ENCODE data around the gene RGS17. TPM values are rescaled to one million over a fixed set of nuclear protein-coding genes. Genes with fewer than 3 reads are reported as not detected.

Gene RGS17
- total RNA-seq, 1 experiment from 2014 or later = 3.2 TPM

DNA sequence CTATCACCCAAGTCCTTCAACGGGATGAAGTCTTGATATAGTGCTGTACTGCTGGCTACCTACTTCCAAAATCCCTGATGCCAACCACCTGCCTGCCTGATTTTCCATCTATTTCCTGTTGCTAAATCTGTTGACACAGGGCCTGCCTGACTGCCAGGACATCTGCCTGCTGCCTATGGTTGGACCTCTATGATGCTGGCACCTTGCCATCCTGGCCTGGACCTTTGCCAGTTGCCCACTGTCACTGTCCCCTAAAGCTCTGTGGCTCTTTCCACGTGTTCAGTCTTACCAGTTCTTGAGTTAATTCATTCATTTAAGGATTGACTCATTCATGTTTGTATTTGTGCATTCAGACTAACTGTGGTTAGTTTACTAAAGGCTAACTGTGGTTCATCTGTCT lies 9.2 kb upstream of the RGS17 start:
- H3K27me3 Mint-ChIP-seq (ENCODE audit: low read depth) = no peaks in the 10 kb centered on the region
- no peak overlapping the region for H2BK5ac ChIP-seq (ENCODE audit: insufficient read length, low read length)
- H3K4me1 ChIP-seq (ENCODE audit: insufficient read depth, low read length) = no peaks in the 10 kb centered on the region; the same call in 1 of the 2 replicates
- no peak overlapping the region for H3K27ac Mint-ChIP-seq
- no peak overlapping the region for H2AK5ac ChIP-seq (ENCODE audit: insufficient read length, low read length)
- no peak overlapping the region for H2BK12ac ChIP-seq (ENCODE audit: insufficient read length, low read depth, low read length)
- no peaks in the 10 kb centered on the region for H3K9me3 Mint-ChIP-seq
- H4K20me1 ChIP-seq (ENCODE audit: control insufficient read depth, insufficient read depth, insufficient read length) = no peaks in the 10 kb centered on the region
- no peak overlapping the region for H3K4me3 Mint-ChIP-seq
- no peak overlapping the region for H2BK20ac ChIP-seq (ENCODE audit: low read depth, low read length, poor library complexity, severe bottlenecking)
- no peaks in the 10 kb centered on the region; a peak in 2 of 4 replicates for H3K4me1 Mint-ChIP-seq
- TF ChIP-seq, protein P1, sequence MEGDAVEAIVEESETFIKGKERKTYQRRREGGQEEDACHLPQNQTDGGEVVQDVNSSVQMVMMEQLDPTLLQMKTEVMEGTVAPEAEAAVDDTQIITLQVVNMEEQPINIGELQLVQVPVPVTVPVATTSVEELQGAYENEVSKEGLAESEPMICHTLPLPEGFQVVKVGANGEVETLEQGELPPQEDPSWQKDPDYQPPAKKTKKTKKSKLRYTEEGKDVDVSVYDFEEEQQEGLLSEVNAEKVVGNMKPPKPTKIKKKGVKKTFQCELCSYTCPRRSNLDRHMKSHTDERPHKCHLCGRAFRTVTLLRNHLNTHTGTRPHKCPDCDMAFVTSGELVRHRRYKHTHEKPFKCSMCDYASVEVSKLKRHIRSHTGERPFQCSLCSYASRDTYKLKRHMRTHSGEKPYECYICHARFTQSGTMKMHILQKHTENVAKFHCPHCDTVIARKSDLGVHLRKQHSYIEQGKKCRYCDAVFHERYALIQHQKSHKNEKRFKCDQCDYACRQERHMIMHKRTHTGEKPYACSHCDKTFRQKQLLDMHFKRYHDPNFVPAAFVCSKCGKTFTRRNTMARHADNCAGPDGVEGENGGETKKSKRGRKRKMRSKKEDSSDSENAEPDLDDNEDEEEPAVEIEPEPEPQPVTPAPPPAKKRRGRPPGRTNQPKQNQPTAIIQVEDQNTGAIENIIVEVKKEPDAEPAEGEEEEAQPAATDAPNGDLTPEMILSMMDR (conservative IDR thresholded peaks at IDR 0.05) = no peak
- WGBS (ENCODE audit: extremely low coverage, insufficient read length, low lambda C conversion rate) = no CpG with 5 or more reads among the region's 2 CpGs
- no peaks in the 10 kb centered on the region for H3K23me2 ChIP-seq (ENCODE audit: insufficient read length, low read depth, low read length, poor library complexity, severe bottlenecking)
- H3K9ac ChIP-seq (ENCODE audit: extremely low read depth, insufficient read length, low read length) = no peak overlapping the region
- no peaks in the 10 kb centered on the region for H3K36me3 Mint-ChIP-seq (ENCODE audit: insufficient read depth in 1 of 3, low read depth in 3 of 3)
- no peak overlapping the region for H2BK120ac ChIP-seq (ENCODE audit: low read depth, low read length, poor library complexity, severe bottlenecking)
- no peak overlapping the region for H3T11ph ChIP-seq (ENCODE audit: low read length)
- H3K27me3 ChIP-seq (ENCODE audit: insufficient read depth, low read length) = no peaks in the 10 kb centered on the region
- no peak overlapping the region for H2AFZ ChIP-seq (ENCODE audit: low read length)
- H3K4me2 ChIP-seq (ENCODE audit: insufficient read depth, insufficient read length, low read length) = no peak overlapping the region
- no peak overlapping the region for H4K5ac ChIP-seq (ENCODE audit: insufficient read length, low read depth, low read length)
- no peak overlapping the region for H4K91ac ChIP-seq (ENCODE audit: insufficient read length, low read depth, low read length)
- no peak overlapping the region for H3K4ac ChIP-seq (ENCODE audit: low read depth, low read length)
- H3K14ac ChIP-seq (ENCODE audit: insufficient read depth, low read length) = no peak overlapping the region
- H3K18ac ChIP-seq (ENCODE audit: insufficient read length, low read depth, low read length) = no peak overlapping the region
- no peaks in the 10 kb centered on the region for H3K79me2 ChIP-seq (ENCODE audit: insufficient read depth, low read length)
- no peak overlapping the region for H4K8ac ChIP-seq (replicated peaks; ENCODE audit: insufficient read length, low read depth, low read length)
- no peak overlapping the region for H2BK15ac ChIP-seq (ENCODE audit: low read depth, low read length)
- H3K9me3 ChIP-seq (ENCODE audit: control insufficient read depth, low read depth, low read length) = no peaks in the 10 kb centered on the region
- no peaks in the 10 kb centered on the region for H3K79me1 ChIP-seq (ENCODE audit: insufficient read depth, low read depth, low read length, poor library complexity, severe bottlenecking)
- H3K27ac ChIP-seq (ENCODE audit: insufficient read length, low read depth, low read length) = no peak overlapping the region
- no peak overlapping the region for H3K23ac ChIP-seq (ENCODE audit: insufficient read length, low read depth, low read length)
- no peak for DNase-seq
- no peak overlapping the region for H3K56ac ChIP-seq (ENCODE audit: insufficient read length, low read depth, low read length)
